Calu3 (cell line): ENCODE data around the gene SSBP4. TPM values are rescaled to one million over a fixed set of nuclear protein-coding genes. Genes with fewer than 3 reads are reported as not detected.

Source experiments
- BruUV-seq: library from RNA; stranded (reverse); fragments of 400-500 nt; replicated peaks from 2 replicates; lab custom pipeline; 2021; lab: Mats Ljungman, UMichigan
- CTCF ChIA-PET: fragments of 300-600 bp; sonication (Branson Sonifier 250); formaldehyde crosslinking; loops from one replicate; lab custom pipeline; 2022; ENCODE audit warnings: antibody characterized with exemption; lab: Charles Lee
- DNase-seq: peaks from one replicate; pipeline ENCODE4 v3.0.0; 2022
- H3K27ac Mint-ChIP-seq: one replicate; pipeline ENCODE4 v1.8.0; 2022; ENCODE audit warnings: mixed read lengths; ENCODE audit not compliant: unreplicated experiment
- H3K27me3 Mint-ChIP-seq: one replicate; pipeline ENCODE4 v1.8.0; 2022; ENCODE audit warnings: mixed read lengths; ENCODE audit not compliant: unreplicated experiment
- H3K36me3 Mint-ChIP-seq: one replicate; pipeline ENCODE4 v1.8.0; 2022; ENCODE audit warnings: mild to moderate bottlenecking, moderate library complexity, mixed read lengths; ENCODE audit not compliant: insufficient read depth, unreplicated experiment
- H3K4me1 Mint-ChIP-seq: one replicate; pipeline ENCODE4 v1.8.0; 2022; ENCODE audit warnings: mild to moderate bottlenecking, low read depth, mixed read lengths; ENCODE audit not compliant: unreplicated experiment
- H3K4me3 Mint-ChIP-seq: one replicate; pipeline ENCODE4 v1.8.0; 2022; ENCODE audit warnings: mild to moderate bottlenecking, low read depth, moderate library complexity, mixed read lengths; ENCODE audit not compliant: unreplicated experiment
- H3K9me3 Mint-ChIP-seq: one replicate; pipeline ENCODE4 v1.8.0; 2022; ENCODE audit warnings: low read depth, mixed read lengths; ENCODE audit not compliant: unreplicated experiment
- CTCF ChIP-seq: fragments of 200-600 bp; IDR thresholded peaks from one replicate; pipeline ENCODE4 v1.8.0; 2022; ENCODE audit warnings: antibody characterized with exemption; ENCODE audit not compliant: unreplicated experiment
- intact Hi-C: fragments of 100-400 bp; cut with micrococcal nuclease; formaldehyde crosslinking; loops from one replicate; pipeline ENCODE4 v1.10.0; 2022; ENCODE audit not compliant: unreplicated experiment
- total RNA-seq: library from RNA; stranded (reverse); gene quantifications from 2 replicates; pipeline ENCODE4 v1.2.3, GENCODE V29; 2022

The SSBP4 gene
- total RNA-seq, 1 experiment from 2014 or later, result 51.5 TPM

GRCh38 chr19:18437491-18438330 is 18.5 kb downstream of the SSBP4 start, which contains the start of gene ISYNA1:
Gene ISYNA1 (minus strand): TSS chr19:18438133. CDS start chr19:18437979, 154 bp downstream.
- DNase-seq, result peak; percentile 45
- BruUV-seq, result TSS peak; percentile 16
- intact Hi-C loops, result no loop called here
- H3K4me3 Mint-ChIP-seq, result peak within 1 kb of the TSS; percentile 72
- CTCF ChIA-PET, result interaction anchor here (0.6 kb wide), 1 partner anchor 163 kb away, joined by 5 read pairs; no protein-coding TSS in a partner anchor
- peak within 1 kb of the TSS; percentile 33 for H3K27ac Mint-ChIP-seq
- peaks cover 24% of the 10 kb centered on the region for H3K4me1 Mint-ChIP-seq
- peaks cover 57% of the 10 kb centered on the region for H3K36me3 Mint-ChIP-seq
- no peaks in the 10 kb centered on the region for H3K27me3 Mint-ChIP-seq
- no peak for TF ChIP-seq CTCF
- H3K9me3 Mint-ChIP-seq, result peaks cover 2% of the 10 kb centered on the region

- Mint-ChIP-seq H3K4me3 (peak overlapping the region; percentile 72), H3K4me1 (peaks cover 25% of the 10 kb centered on the region), H3K9me3 (peaks cover 2% of the 10 kb centered on the region), H3K27me3 (no peaks in the 10 kb centered on the region), H3K36me3 (peaks cover 61% of the 10 kb centered on the region), H3K27ac (peak overlapping the region; percentile 33)
- no TSS peak for BruUV-seq
- CTCF ChIA-PET, result no interaction called here
- DNase-seq, result peak; percentile 40
- intact Hi-C loops, result no loop called here
- TF ChIP-seq CTCF, result no peak
Measured at GRCh38 chr19:18438331-18439024, 19.3 kb downstream of the SSBP4 start.

GRCh38 chr19:18439025-18439909 is 20.1 kb downstream of the SSBP4 start:
- H3K9me3 Mint-ChIP-seq, result peaks cover 2% of the 10 kb centered on the region
- peak; percentile 37 for DNase-seq
- CTCF ChIA-PET, result interaction anchor here (0.7 kb wide), 1 partner anchor 208 kb away, joined by 3 read pairs; no protein-coding TSS in a partner anchor
- intact Hi-C loops, result no loop called here
- TF ChIP-seq CTCF, result no peak
- peak overlapping the region; percentile 72 for H3K4me3 Mint-ChIP-seq
- BruUV-seq, result no TSS peak
- H3K27ac Mint-ChIP-seq, result peak overlapping the region; percentile 33
- H3K27me3 Mint-ChIP-seq, result no peaks in the 10 kb centered on the region
- peaks cover 25% of the 10 kb centered on the region for H3K4me1 Mint-ChIP-seq
- H3K36me3 Mint-ChIP-seq, result peaks cover 61% of the 10 kb centered on the region

GRCh38 chr19:18439910-18440237 is 20.7 kb downstream of the SSBP4 start:
- TF ChIP-seq CTCF, result no peak
- peaks cover 25% of the 10 kb centered on the region for H3K4me1 Mint-ChIP-seq
- H3K4me3 Mint-ChIP-seq, result no peak overlapping the region
- H3K36me3 Mint-ChIP-seq, result peaks cover 57% of the 10 kb centered on the region
- CTCF ChIA-PET, result interaction anchor here (0.7 kb wide), 1 partner anchor 368 kb away, joined by 3 read pairs; no protein-coding TSS in a partner anchor
- DNase-seq, result no peak
- no peak overlapping the region for H3K27ac Mint-ChIP-seq
- peaks cover 2% of the 10 kb centered on the region for H3K9me3 Mint-ChIP-seq
- intact Hi-C loops, result no loop called here
- no TSS peak for BruUV-seq
- no peaks in the 10 kb centered on the region for H3K27me3 Mint-ChIP-seq
